WTC11 (cell line): ENCODE data around the gene PVALB. TPM values are rescaled to one million over a fixed set of nuclear protein-coding genes. Genes with fewer than 3 reads are reported as not detected.

ENCODE experiments used
- ATAC-seq: fragments of 200-7000 bp; cut with Tn5 transposase; 2 replicates; pipeline ENCODE4 v1.10.0; 2021; ENCODE audit warnings: mild to moderate bottlenecking, moderate library complexity
- CTCF ChIA-PET: fragments of 300-600 bp; sonication (Branson Sonifier 250); formaldehyde crosslinking; loops from one replicate; lab custom pipeline; 2021; ENCODE audit warnings: antibody characterized with exemption; lab: Charles Lee
- POLR2A ChIA-PET: fragments of 350-600 bp; sonication (Branson Sonifier 250); formaldehyde crosslinking; loops from one replicate; lab custom pipeline; 2021; ENCODE audit warnings: antibody characterized with exemption; lab: Charles Lee
- DNase-seq: peaks from one replicate; pipeline ENCODE4 v3.0.0; 2021; ENCODE audit warnings: low spot score
- H3K27ac Mint-ChIP-seq: 2 replicates; pipeline ENCODE4 v1.8.0; 2021; ENCODE audit warnings: mixed read lengths
- H3K27me3 Mint-ChIP-seq: 2 replicates; pipeline ENCODE4 v1.8.0; 2021; ENCODE audit warnings: low read depth, mild to moderate bottlenecking, moderate library complexity, mixed read lengths
- H3K36me3 Mint-ChIP-seq: 2 replicates; pipeline ENCODE4 v1.8.0; 2021; ENCODE audit warnings: mixed read lengths
- H3K4me1 Mint-ChIP-seq: 2 replicates; pipeline ENCODE4 v1.8.0; 2022; ENCODE audit warnings: mixed read lengths
- H3K4me3 Mint-ChIP-seq: 2 replicates; pipeline ENCODE4 v1.8.0; 2021; ENCODE audit warnings: mild to moderate bottlenecking, moderate library complexity, mixed read lengths
- H3K9me3 Mint-ChIP-seq: 2 replicates; pipeline ENCODE4 v1.8.0; 2021; ENCODE audit warnings: mixed read lengths
- AFF4 ChIP-seq: sonication (generic); formaldehyde crosslinking; IDR thresholded peaks from 2 replicates; pipeline ENCODE4 v1.8.1; 2023; ENCODE audit warnings: mild to moderate bottlenecking, missing genetic modification reagents, borderline replicate concordance
- ATF3 ChIP-seq: sonication (generic); formaldehyde crosslinking; conservative IDR thresholded peaks from 2 replicates; pipeline ENCODE4 v1.8.1; 2022; ENCODE audit warnings: mild to moderate bottlenecking, missing genetic modification reagents
- E2F5 ChIP-seq: sonication (generic); formaldehyde crosslinking; IDR thresholded peaks from 2 replicates; pipeline ENCODE4 v1.8.1; 2022; ENCODE audit warnings: mild to moderate bottlenecking, moderate library complexity, missing genetic modification reagents
- EMX1 ChIP-seq: fragments of 250-450 bp; sonication (Bioruptor Pico); IDR thresholded peaks from 2 replicates; pipeline ENCODE4 v1.8.0; 2021; ENCODE audit warnings: mild to moderate bottlenecking
- FOXP4 ChIP-seq: sonication (generic); formaldehyde crosslinking; IDR thresholded peaks from 2 replicates; pipeline ENCODE4 v1.8.0; 2022; ENCODE audit warnings: mild to moderate bottlenecking, missing genetic modification reagents
- JAZF1 ChIP-seq: fragments of 250-450 bp; sonication (Bioruptor Pico); IDR thresholded peaks from 2 replicates; pipeline ENCODE4 v1.9.0; 2021; ENCODE audit warnings: moderate library complexity, mild to moderate bottlenecking, inconsistent platforms
- RELA ChIP-seq: sonication (generic); formaldehyde crosslinking; IDR thresholded peaks from 2 replicates; pipeline ENCODE4 v1.8.1; 2022; ENCODE audit warnings: missing genetic modification reagents, mild to moderate bottlenecking, borderline replicate concordance
- STAT6 ChIP-seq: sonication (generic); formaldehyde crosslinking; conservative IDR thresholded peaks from 2 replicates; pipeline ENCODE4 v1.8.1; 2023; ENCODE audit warnings: mild to moderate bottlenecking, low read depth, missing genetic modification reagents, moderate library complexity
- ZNF219 ChIP-seq: sonication (generic); formaldehyde crosslinking; IDR thresholded peaks from 2 replicates; pipeline ENCODE4 v1.8.0; 2023; ENCODE audit warnings: missing genetic modification reagents, mild to moderate bottlenecking, borderline replicate concordance
- total RNA-seq: library from RNA; stranded (reverse); gene quantifications from 3 replicates; pipeline ENCODE4 v1.2.3, GENCODE V29; 2021
- TF ChIP-seq, protein P1 (sequence below): sonication (generic); formaldehyde crosslinking; IDR thresholded peaks from 2 replicates; pipeline ENCODE4 v1.8.1; 2023; ENCODE audit warnings: mild to moderate bottlenecking, missing genetic modification reagents, moderate library complexity
- TF ChIP-seq, protein P2 (sequence below): sonication (generic); formaldehyde crosslinking; IDR thresholded peaks from 2 replicates; pipeline ENCODE4 v1.8.0; 2023; ENCODE audit warnings: mild to moderate bottlenecking, missing genetic modification reagents
- TF ChIP-seq, protein P3 (sequence below): fragments of 250-450 bp; sonication (Bioruptor Pico); IDR thresholded peaks from 2 replicates; pipeline ENCODE4 v1.9.0; 2021; ENCODE audit warnings: mild to moderate bottlenecking
- TF ChIP-seq, protein P4 (sequence below): fragments of 250-450 bp; sonication (Bioruptor Pico); IDR thresholded peaks from 2 replicates; pipeline ENCODE4 v1.9.0; 2021; ENCODE audit warnings: mild to moderate bottlenecking, borderline replicate concordance

PVALB gene
- total RNA-seq, 1 experiment from 2014 or later = 2.7 TPM

GRCh38 chr22:36807627-36808026 is 9.2 kb downstream of the PVALB start (continued):
- no peak for TF ChIP-seq E2F5 (CRISPR knock-in tag)
- TF ChIP-seq EMX1 (CRISPR knock-in tag) = no peak
- TF ChIP-seq, protein P1, sequence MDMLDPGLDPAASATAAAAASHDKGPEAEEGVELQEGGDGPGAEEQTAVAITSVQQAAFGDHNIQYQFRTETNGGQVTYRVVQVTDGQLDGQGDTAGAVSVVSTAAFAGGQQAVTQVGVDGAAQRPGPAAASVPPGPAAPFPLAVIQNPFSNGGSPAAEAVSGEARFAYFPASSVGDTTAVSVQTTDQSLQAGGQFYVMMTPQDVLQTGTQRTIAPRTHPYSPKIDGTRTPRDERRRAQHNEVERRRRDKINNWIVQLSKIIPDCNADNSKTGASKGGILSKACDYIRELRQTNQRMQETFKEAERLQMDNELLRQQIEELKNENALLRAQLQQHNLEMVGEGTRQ (CRISPR knock-in tag) = no peak
- TF ChIP-seq, protein P2, sequence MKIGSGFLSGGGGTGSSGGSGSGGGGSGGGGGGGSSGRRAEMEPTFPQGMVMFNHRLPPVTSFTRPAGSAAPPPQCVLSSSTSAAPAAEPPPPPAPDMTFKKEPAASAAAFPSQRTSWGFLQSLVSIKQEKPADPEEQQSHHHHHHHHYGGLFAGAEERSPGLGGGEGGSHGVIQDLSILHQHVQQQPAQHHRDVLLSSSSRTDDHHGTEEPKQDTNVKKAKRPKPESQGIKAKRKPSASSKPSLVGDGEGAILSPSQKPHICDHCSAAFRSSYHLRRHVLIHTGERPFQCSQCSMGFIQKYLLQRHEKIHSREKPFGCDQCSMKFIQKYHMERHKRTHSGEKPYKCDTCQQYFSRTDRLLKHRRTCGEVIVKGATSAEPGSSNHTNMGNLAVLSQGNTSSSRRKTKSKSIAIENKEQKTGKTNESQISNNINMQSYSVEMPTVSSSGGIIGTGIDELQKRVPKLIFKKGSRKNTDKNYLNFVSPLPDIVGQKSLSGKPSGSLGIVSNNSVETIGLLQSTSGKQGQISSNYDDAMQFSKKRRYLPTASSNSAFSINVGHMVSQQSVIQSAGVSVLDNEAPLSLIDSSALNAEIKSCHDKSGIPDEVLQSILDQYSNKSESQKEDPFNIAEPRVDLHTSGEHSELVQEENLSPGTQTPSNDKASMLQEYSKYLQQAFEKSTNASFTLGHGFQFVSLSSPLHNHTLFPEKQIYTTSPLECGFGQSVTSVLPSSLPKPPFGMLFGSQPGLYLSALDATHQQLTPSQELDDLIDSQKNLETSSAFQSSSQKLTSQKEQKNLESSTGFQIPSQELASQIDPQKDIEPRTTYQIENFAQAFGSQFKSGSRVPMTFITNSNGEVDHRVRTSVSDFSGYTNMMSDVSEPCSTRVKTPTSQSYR = no peak
- no peak for TF ChIP-seq AFF4 (CRISPR knock-in tag)

GRCh38 chr22:36806835-36807234 is 10.0 kb downstream of the PVALB start:
- ATAC-seq (no peak), DNase-seq (no peak)
- Mint-ChIP-seq H3K4me1 (peaks cover 20% of the 10 kb centered on the region), H3K4me3 (no peak overlapping the region), H3K36me3 (no peaks in the 10 kb centered on the region), H3K9me3 (no peaks in the 10 kb centered on the region), H3K27ac (no peak overlapping the region), H3K27me3 (no peaks in the 10 kb centered on the region)
- POLR2A ChIA-PET = no interaction called here
- CTCF ChIA-PET = interaction anchor here (1.1 to 2.4 kb wide), 3 partner anchors 33 to 171 kb away, joined by 3 to 8 read pairs (median 5); no protein-coding TSS in a partner anchor
- TF ChIP-seq STAT6 (CRISPR knock-in tag) (no peak), ATF3 (CRISPR knock-in tag) (no peak), ZNF219 (CRISPR knock-in tag) (no peak), RELA (CRISPR knock-in tag) (no peak), JAZF1 (no peak), FOXP4 (CRISPR knock-in tag) (no peak), EMX1 (CRISPR knock-in tag) (no peak)
- TF ChIP-seq, protein P3, sequence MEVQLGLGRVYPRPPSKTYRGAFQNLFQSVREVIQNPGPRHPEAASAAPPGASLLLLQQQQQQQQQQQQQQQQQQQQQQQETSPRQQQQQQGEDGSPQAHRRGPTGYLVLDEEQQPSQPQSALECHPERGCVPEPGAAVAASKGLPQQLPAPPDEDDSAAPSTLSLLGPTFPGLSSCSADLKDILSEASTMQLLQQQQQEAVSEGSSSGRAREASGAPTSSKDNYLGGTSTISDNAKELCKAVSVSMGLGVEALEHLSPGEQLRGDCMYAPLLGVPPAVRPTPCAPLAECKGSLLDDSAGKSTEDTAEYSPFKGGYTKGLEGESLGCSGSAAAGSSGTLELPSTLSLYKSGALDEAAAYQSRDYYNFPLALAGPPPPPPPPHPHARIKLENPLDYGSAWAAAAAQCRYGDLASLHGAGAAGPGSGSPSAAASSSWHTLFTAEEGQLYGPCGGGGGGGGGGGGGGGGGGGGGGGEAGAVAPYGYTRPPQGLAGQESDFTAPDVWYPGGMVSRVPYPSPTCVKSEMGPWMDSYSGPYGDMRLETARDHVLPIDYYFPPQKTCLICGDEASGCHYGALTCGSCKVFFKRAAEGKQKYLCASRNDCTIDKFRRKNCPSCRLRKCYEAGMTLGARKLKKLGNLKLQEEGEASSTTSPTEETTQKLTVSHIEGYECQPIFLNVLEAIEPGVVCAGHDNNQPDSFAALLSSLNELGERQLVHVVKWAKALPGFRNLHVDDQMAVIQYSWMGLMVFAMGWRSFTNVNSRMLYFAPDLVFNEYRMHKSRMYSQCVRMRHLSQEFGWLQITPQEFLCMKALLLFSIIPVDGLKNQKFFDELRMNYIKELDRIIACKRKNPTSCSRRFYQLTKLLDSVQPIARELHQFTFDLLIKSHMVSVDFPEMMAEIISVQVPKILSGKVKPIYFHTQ (CRISPR knock-in tag) = no peak
- TF ChIP-seq, protein P4, sequence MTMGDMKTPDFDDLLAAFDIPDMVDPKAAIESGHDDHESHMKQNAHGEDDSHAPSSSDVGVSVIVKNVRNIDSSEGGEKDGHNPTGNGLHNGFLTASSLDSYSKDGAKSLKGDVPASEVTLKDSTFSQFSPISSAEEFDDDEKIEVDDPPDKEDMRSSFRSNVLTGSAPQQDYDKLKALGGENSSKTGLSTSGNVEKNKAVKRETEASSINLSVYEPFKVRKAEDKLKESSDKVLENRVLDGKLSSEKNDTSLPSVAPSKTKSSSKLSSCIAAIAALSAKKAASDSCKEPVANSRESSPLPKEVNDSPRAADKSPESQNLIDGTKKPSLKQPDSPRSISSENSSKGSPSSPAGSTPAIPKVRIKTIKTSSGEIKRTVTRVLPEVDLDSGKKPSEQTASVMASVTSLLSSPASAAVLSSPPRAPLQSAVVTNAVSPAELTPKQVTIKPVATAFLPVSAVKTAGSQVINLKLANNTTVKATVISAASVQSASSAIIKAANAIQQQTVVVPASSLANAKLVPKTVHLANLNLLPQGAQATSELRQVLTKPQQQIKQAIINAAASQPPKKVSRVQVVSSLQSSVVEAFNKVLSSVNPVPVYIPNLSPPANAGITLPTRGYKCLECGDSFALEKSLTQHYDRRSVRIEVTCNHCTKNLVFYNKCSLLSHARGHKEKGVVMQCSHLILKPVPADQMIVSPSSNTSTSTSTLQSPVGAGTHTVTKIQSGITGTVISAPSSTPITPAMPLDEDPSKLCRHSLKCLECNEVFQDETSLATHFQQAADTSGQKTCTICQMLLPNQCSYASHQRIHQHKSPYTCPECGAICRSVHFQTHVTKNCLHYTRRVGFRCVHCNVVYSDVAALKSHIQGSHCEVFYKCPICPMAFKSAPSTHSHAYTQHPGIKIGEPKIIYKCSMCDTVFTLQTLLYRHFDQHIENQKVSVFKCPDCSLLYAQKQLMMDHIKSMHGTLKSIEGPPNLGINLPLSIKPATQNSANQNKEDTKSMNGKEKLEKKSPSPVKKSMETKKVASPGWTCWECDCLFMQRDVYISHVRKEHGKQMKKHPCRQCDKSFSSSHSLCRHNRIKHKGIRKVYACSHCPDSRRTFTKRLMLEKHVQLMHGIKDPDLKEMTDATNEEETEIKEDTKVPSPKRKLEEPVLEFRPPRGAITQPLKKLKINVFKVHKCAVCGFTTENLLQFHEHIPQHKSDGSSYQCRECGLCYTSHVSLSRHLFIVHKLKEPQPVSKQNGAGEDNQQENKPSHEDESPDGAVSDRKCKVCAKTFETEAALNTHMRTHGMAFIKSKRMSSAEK (CRISPR knock-in tag) = no peak
